22Rv1 (cell line): Measurements from ENCODE around the gene DOHH.

ENCODE experiments used
- ZFX ChIP-seq: fragments of 450-650 bp; IDR thresholded peaks from 2 replicates; pipeline ENCODE4 v1.6.1; 2017; ENCODE audit warnings: antibody characterized with exemption, borderline replicate concordance
- TF ChIP-seq, protein P1 (sequence below): fragments of 450-650 bp; IDR thresholded peaks from 2 replicates; pipeline ENCODE4 v1.5.1; 2017; ENCODE audit warnings: mild to moderate bottlenecking

GRCh38 chr19:3521104-3521445 lies 20.6 kb upstream of the DOHH start:
- TF ChIP-seq, protein P1, sequence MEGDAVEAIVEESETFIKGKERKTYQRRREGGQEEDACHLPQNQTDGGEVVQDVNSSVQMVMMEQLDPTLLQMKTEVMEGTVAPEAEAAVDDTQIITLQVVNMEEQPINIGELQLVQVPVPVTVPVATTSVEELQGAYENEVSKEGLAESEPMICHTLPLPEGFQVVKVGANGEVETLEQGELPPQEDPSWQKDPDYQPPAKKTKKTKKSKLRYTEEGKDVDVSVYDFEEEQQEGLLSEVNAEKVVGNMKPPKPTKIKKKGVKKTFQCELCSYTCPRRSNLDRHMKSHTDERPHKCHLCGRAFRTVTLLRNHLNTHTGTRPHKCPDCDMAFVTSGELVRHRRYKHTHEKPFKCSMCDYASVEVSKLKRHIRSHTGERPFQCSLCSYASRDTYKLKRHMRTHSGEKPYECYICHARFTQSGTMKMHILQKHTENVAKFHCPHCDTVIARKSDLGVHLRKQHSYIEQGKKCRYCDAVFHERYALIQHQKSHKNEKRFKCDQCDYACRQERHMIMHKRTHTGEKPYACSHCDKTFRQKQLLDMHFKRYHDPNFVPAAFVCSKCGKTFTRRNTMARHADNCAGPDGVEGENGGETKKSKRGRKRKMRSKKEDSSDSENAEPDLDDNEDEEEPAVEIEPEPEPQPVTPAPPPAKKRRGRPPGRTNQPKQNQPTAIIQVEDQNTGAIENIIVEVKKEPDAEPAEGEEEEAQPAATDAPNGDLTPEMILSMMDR, result no peak
- TF ChIP-seq ZFX, result no peak
